Measurements from ENCODE around the gene PPIE.

PPIE gene

DNA sequence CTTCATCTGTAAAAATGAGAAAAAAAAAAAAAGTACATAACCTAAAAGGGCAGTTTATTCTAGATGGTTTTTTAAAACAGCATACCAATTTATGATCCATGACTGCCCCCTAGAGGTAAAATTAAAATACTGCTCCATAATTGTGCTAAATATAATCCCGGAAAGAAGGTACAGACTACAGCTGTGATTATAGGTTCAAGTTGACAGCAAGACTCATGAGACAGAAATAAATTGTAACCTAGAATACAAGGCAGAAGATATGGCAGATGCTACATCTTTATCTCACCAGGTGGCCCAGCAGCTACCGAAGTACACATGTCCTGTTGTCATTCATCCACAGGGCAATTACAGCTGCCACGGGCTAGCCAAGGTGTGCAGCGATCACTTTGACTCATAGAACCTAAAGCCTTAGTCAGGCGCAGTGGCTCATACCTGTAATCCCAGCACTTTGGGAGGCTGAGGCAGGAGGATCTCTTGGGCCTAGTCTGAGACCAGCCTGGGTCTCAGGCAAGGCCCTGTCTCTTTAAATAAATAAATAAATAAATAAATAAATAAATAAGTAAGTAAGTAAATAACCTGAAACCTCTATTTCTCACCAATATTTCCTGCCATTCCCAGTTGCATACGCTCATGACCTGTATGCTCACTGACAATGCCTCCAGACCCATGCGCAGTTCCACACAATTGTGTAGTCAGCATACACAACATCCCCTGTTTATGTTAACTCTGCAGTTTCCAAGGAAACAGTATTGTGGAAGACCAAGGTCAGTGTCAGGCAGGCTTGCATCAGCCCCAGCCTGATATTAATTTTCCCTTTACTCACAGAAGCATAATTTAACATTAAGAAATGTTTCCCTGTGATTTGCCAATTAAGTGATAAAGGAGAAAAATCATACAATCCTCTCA is 18.3 kb upstream of the PPIE start:
- no peak for DNase-seq (ENCODE audit: low read depth)

DNA sequence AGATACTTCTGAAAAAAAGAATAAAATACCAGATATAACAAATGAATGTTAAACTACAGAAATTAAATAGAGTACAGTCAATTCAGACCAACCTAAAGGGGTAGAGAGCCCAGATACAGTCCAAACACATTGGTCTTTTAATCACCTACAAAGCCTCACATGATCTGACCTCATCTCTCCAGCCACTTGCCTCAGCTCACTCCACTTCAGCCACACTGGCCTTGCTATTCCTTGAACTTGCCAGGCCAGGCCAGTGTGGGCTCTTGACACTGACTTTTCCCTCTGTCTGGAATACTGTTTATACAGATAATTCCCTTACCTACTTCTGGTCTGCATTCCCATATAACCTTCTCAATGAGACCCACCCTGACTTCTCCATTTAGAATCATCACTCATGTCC is 17.0 kb upstream of the PPIE start:
- DNase-seq (ENCODE audit: low read depth): no peak

DNA sequence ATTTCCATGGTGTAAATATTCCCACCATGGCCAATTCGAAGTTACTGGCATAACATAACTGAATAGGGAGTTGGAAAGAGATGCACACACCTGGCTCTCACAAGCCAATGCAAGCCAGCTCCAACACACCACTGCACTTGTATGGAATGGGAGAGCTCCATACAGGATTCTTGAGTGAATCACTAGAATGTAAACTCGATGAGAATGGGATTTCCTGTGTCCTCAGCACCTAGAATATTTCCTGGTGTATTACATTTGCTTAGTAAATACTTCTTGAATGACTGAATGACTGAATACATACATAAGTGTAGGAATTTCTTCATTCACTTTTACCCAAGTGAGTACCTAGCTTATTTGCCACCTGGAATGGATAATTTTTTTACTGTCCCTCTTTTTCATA is 16.2 kb upstream of the PPIE start:
- no peak for DNase-seq (ENCODE audit: low read depth)

DNA sequence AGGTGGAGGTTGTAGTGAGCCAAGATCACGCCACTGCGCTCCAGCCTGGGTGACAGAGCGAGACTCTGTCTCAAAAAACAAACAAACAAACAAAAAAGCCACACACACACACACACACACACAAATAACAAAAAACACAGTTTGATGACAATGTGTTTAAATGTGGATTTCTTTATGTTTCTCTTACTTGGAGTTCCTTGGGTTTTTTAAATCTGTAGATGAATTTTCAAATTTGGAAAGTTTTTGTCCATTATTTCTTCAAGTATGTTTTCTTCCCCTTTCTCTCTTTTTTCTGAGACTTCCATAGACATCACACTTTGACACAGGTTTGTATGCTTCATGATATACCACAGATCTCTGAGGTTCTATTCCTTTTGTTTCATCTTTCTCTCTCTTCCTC is 12.1 kb upstream of the PPIE start:
- DNase-seq (ENCODE audit: low read depth): no peak

DNA sequence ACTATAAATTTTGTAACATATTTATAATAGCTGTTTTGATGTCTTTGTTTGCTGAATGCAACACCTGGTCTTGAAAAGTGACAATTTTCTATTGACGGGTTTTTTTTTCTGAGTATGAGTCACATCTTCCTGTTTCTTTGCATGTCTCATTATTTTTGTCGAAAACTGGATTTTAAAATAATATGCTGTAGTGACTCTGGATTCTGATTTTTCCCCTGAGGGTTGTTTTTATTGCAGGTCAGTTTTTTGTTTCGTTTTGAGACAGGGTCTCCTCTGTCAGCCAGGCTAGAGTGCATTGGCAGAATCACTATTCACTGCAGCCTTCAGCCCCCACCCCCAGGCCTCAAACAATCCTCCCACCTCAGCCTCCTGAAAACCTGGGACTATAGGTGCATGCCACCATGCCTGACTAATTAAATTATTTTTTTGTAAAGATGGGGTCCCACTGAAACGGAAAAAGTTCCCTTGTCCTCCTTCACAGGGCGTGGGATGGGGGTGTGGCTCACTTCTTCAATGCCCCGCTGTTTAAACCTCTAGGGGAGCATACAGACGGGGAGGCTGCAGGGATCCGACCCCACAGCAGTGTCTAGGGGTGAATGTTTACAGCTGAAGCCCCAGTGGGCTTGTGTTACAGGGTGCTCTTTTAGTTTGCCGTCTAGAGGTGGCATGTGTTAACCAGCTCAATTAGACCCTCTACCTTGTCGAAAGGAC is 11.3 kb upstream of the PPIE start:
- no peak for DNase-seq (ENCODE audit: low read depth)

DNA sequence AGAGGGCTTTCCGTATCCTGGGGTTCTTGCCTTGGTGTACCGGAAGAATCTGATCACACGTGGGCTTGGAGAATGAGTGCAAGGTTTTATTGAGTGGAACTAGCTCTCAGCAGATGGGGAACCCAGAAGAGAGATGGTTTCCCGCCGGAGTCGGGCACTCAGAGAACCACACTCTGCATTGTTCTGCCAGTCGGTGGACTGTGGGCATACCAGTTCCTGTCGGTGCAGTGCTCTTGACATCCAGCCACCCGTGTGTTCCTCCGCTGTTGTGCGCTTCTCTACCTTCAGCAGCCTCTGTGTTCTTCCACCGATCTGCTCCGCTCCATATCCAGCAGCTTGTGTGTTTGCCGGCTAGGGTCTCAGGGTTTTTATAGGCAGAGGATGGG is 10.8 kb upstream of the PPIE start:
- DNase-seq (ENCODE audit: low read depth): no peak

DNA sequence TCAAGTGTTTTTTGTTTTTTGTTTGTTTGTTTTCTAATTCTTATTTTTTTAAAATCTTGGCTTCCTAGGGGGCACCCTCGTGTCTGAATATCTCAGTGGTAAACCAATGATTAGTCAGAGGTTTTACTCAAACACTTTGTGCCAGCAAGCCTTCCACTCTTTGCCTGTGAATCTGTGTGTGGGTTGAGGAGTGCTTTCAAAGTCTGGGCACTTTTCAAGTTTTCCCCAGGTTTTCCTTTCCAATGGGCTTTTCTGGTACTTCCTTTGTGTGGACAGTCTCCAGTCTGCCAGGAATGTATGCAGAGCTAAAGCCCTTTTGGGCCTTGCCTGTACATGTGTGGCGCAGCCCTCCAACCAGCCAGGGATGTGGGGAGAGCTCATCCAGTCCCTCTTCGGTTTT is 9.7 kb upstream of the PPIE start:
- no peak for DNase-seq (ENCODE audit: low read depth)

DNA sequence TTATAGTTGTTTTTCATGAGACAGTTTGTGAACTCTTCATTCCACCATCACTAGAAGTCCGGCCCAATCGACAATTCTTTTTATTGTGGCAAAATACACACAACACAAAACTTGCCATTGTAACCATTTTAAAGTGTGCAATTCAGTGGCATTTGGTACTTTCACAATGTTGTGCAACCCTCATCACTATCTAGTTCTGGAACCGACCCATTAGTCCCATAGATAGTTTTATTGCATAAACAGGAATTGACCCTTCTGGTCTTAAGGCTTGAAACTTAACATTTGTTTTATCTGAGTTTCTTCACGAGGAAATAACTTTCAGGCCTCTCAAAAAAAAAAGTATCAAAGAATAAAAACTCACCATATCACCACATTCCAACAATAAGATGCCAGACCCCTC is 8.8 kb upstream of the PPIE start:
- DNase-seq (ENCODE audit: low read depth): no peak

DNA sequence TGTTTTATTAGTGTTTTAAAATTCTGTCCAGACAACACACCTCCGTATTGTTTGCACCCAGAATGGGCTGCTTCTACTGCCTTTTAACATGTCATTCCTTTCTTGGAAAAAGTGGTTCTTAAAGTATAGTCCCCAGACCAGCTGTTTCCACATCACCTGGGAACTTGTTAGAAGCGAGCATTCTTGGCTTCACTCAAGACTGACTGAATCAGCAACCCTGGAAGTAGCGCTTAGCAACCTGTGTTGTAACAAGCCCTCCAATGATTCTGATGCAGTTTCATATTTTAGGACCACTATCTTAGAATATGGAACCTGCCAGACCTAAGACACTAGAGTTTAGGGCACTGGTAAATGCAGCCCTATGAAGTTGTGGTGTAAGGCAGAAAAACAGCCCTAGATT is 6.0 kb upstream of the PPIE start:
- DNase-seq (ENCODE audit: low read depth): no peak

DNA sequence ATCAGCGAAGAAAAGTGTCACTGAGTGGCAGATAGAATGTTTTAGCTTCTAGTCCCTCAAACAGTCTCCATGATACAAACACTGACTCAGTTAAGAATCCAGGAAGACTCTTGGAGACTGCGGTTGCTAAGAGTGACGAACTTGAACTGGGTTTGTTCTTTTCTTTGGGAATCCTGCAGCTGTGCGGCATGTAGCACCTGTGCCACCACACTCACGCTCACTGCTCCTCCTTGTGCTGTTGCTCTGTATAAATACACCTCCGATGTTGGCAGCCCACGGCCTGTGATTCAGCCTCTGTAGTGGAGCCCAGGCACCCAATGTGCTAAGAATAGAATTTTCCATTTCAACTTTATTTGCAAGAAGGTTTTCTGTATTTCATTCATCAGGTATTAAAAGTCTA is 5.5 kb upstream of the PPIE start:
- DNase-seq (ENCODE audit: low read depth): no peak

DNA sequence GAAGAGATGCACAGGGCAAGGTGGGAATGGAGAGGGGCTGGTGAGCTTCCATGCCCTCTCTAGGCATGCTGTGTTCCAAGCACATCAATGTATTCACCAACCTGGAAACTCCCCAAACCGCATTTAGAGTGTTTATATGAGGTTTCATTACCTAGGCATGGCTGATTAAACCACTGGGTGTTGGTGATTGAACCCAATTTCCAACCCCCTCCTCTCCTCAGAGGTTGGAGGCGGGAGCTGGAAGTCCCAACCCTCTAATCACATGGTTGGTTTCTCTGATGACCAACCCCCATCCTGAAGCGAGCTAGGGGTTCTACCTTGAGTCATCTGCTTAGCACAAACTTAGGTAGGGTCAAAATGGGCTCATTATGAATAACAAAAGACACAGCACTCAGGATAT is 3.0 kb upstream of the PPIE start:
- DNase-seq (ENCODE audit: low read depth): no peak

DNA sequence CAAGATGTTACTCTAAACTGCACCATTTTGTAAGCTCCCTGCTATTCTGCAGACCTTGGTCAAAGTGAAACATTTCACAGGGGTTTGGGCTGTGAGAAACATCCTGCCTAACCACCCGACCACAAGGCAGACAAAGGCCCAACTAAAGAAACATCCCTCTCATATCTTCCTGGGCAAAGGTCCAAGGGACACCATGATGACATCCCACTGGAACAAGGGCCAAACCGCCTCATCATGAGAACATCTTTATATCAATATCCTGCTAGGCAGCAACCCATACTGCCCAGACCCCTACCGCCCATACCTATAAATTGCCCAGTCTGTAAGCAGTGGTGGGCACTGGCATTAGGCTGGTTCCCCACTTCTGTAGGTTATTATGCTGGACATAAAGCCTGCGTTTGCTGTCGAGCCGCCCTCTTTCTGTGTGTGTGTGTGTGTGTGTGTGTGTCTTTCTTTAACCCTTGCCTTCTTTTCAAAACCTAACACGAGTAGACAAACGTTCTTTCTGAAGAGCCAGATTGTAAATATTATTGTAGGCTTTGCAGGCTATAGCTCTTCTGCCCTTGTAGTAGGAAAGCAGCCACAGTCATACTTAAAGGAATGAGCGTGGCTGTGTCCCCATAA is 1.0 kb upstream of the PPIE start:
- no peak for DNase-seq (ENCODE audit: low read depth)

DNA sequence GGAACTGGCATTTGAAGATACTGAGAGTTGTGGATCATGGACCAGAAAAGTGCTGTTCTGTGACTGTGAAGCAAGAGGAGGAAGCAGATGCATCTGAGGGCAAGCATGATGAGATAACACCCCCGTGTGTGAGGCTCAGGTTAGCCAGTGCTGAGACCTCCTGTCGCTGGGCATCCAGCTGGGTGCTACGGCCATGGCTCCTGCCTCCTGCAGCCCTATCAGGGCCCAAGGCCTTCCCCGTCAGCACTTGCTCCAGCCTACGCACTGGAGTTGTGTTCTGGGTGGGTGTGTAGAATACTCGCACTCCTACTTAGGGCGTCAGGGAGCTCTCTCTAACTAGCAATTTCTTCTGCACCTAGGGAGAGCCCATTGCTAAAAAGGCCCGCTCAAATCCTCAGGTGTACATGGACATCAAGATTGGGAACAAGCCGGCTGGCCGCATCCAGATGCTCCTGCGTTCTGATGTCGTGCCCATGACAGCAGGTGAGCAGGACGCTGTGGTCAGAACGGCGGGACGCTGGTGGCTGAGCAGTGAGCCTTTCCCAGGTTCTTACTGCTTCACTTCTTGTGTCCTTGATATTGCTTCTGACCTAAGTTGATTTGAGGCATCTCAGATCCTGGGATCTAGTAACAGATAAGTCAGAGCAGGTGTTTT is 6.5 kb downstream of the PPIE start:
- DNase-seq (ENCODE audit: low read depth): no peak

DNA sequence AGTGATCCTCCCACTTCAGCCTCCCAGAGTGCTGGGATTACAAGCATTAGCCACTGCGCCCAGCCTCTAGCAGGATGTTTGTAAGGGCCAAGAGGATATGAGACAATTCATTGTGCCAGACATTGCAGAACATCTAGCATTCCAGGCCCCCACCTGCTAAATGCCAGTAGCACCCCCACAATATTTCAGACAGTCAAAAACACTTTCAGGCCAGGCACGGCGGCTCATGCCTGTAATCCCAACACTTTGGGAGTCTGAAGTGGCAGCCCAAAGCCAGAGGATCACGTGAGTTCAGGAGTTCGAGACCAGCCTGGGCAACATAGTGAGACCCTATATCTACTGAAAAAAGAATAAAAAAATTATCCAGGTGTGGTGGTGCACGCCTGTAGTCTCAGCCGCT is 12.9 kb downstream of the PPIE start:
- no peak for DNase-seq (ENCODE audit: low read depth)

DNA sequence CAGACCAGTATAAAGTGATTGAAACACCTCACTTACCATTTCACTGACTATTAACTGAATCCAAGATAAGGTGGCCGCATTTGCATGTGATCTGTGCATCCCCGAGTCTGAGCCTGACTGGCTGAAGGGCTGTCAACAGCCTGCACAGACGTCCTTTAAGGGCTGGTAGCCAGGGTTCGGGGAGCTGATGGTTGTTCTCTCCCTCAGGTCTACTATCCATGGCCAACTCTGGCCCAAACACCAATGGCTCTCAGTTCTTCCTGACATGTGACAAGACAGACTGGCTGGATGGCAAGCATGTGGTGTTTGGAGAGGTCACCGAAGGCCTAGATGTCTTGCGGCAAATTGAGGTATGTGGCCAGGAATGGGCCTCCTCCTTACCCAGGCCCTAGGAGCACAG is 14.0 kb downstream of the PPIE start:
- DNase-seq (ENCODE audit: low read depth): no peak

DNA sequence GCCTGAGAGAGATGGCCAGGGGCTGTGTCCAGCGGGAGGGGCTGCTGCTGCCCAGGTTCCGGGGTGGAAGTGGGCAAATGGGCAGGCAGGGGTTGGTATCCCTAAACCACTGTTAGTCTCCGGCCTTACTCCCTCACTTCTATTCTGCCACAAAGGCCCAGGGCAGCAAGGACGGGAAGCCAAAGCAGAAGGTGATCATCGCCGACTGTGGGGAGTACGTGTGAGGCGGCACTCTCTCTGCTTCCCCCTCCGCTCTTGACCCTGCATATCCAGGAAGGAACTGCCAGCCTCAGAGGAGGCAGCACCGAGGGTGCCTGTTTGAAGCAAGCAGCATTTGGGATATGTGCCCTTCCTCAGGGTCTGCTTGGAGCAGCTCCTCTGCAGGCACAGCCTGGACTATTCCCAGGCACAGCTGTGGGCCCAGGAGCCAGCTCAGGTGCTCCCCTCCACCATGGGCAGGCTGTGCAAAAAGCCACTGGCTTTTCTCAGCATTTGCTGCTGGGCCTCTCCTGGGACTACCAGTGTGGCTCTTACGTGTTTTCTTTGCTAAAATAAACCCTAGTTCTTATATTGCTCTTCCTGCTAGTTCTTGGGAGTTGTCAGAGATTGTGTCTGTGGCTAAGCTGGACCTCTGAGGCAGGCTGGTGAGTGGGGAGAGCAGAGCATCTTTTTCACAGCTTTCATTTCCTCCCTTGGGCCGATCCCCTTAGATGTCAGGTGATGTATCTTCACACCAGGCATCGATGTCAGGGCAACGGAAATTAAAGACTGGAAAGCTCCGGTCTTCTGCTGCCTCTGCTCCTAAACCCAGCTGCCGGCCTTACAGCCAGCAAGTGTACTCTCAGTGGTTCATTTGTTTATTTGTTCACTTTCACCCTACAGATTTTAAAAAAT is 14.7 kb downstream of the PPIE start:
- DNase-seq (ENCODE audit: low read depth): no peak

DNA sequence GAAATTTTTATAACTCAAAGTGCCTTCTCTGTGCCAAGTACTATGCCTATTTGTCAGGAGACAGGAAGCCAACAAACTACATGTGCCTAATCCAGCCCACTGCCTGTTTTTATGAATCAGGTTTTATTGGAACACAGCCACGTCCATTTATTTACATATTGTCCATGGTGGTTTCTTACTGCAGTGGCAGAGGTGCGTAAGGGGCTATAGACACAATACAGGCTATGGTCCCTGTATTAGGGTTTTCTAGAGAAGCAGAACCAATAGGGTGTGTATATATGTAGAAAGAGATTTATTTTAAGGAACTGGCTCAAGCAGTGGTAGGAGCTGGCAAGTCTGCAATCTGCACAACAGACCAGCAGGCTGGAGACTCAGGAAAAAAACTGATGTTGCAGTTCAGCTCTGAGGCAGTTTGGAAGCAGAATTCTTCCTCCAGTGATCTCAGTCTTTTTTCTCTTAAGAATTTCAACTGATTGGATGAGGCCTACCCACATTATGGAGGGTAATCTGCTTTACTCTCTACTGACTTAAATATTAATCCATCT is 15.4 kb downstream of the PPIE start:
- DNase-seq (ENCODE audit: low read depth): no peak

DNA sequence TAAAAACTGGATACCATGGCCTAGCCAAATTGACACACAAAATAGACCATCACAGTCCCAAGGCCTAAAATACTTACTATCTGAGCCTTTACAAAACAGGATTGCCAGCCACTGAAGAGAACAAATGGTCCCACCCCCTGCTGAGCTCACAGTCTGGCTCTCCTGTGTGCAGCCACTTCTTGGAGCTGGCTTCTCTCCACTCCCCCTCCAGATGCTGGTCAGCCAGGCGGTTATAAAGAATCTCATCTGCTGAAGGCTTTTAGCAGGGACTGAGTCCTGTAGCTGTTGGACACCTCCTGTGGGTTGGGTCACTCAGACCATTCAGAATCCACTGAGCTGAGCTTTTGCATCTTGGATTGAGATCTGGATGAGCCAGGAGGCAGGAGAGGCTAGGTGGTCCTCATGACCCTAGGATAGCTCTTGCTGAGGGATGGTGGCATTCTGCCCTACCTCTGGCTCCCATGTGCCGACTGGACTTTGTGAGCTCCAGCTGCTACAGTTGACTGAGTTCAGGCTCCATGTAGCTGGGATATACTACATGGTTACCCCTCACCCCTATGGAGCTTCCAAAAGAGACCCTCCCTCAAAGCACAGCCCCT is 16.3 kb downstream of the PPIE start:
- no peak for DNase-seq (ENCODE audit: low read depth)

DNA sequence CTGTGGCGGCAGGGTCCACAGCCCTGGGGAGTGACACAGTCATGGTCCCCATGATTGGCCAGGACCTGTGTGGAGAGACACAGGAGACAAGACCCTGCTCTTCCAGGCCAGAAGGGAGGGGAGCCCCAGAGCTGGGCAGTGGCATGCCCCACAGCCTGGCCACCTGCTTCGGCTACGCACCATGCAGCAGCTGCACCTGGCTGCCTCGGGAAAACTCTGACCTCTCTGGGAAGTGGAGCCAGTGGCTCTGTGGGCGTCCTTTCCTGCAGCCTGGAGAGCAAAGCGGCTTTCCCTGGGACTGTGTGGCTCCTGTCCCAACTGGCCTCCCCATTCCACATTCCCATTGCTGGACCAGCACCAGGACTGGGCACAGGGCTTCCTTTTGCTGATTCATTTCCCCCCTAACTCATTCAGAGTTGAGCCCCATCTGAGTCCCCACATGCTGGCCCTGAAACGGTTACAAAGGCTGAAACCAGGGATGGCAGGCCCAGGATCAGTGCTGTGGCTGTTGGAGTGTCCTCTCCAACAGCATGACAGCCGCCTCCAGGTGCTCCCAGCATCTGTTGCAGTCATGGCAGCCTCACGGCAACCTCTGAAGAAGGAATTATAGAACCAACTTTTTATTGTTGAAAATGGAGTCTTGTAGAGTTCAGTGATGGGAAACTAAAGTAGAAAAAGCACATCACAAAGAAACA is 17.4 kb downstream of the PPIE start:
- DNase-seq (ENCODE audit: low read depth): no peak

DNA sequence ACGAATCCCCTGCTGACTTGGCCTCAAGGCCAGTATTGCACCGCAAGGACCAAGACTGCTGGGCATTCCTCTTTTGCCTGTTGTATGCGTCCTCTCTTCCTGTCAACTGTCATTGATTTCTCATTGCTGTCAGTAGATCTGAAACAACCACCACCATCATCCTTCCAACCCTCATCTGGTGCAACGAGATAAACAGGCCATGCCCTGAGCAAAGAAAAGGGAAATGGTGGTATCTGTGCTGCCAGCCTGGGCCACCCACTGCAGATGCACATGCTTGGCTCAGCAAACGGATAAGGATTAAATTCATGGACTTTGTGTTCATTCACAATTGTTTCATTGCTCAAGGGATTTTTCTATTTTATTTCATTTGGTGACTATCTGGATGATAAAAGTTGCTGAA is 18.8 kb downstream of the PPIE start:
- DNase-seq (ENCODE audit: low read depth): no peak

Measured in stimulated activated CD8-positive, alpha-beta memory T cell treated with anti-CD3 and anti-CD28 coated beads, Interleukin-4, amount 100 ng/mL, for 24 hours (primary cell).